ENCODE measurements around the gene C1QB. TPM values are rescaled to one million over a fixed set of nuclear protein-coding genes. Genes with fewer than 3 reads are reported as not detected.
"Not testable (repeated sequence)": the region's sequence is repeated elsewhere in the genome, so short reads cannot be mapped to it uniquely, and the experiment has no call there.

C1QB gene
- total RNA-seq, 3 donors from 2014 or later = 0.43 to 0.65 (median 0.45) TPM

GRCh38 chr1:22666412-22666811, 13.4 kb downstream of the C1QB start:
- ATAC-seq (no peak), DNase-seq (no peak)
- peaks cover 24% of the 10 kb centered on the region for H3K27me3 Mint-ChIP-seq (ENCODE audit: low read depth)
- no peaks in the 10 kb centered on the region for H3K4me1 Mint-ChIP-seq (ENCODE audit: low read depth)
- no peaks in the 10 kb centered on the region for H3K9me3 Mint-ChIP-seq
- no peak overlapping the region for H3K4me3 Mint-ChIP-seq
- no peaks in the 10 kb centered on the region for H3K36me3 Mint-ChIP-seq (ENCODE audit: insufficient read depth)

- H3K4me3 Mint-ChIP-seq; H3K36me3 Mint-ChIP-seq (ENCODE audit: insufficient read depth); ATAC-seq; H3K4me1 Mint-ChIP-seq (ENCODE audit: low read depth); DNase-seq; H3K9me3 Mint-ChIP-seq: not testable (repeated sequence)
- peaks cover 43% of the 10 kb centered on the region for H3K27me3 Mint-ChIP-seq (ENCODE audit: low read depth)
Measured at GRCh38 chr1:22668840-22669239, 15.8 kb downstream of the C1QB start.

GRCh38 chr1:22670352-22670975, 17.4 kb downstream of the C1QB start:
- Mint-ChIP-seq H3K36me3 (ENCODE audit: insufficient read depth) (no peaks in the 10 kb centered on the region), H3K4me1 (ENCODE audit: low read depth) (no peaks in the 10 kb centered on the region)
- no peak for DNase-seq

GRCh38 chr1:22671999-22672398, 19.0 kb downstream of the C1QB start:
- Mint-ChIP-seq H3K36me3 (ENCODE audit: insufficient read depth) (no peaks in the 10 kb centered on the region), H3K27me3 (ENCODE audit: low read depth) (peaks cover 58% of the 10 kb centered on the region), H3K4me1 (ENCODE audit: low read depth) (no peaks in the 10 kb centered on the region), H3K4me3 (no peak overlapping the region), H3K9me3 (no peaks in the 10 kb centered on the region)
- ATAC-seq = no peak
- DNase-seq = no peak

More at GRCh38 chr1:22670352-22670975, 17.4 kb downstream of the C1QB start:
- Mint-ChIP-seq H3K9me3 (no peaks in the 10 kb centered on the region), H3K4me3 (no peak overlapping the region), H3K27me3 (ENCODE audit: low read depth) (peaks cover 57% of the 10 kb centered on the region)
- no peak for ATAC-seq

GRCh38 chr1:22673486-22674409, 20.7 kb downstream of the C1QB start:
- Mint-ChIP-seq H3K4me1 (ENCODE audit: low read depth) (no peaks in the 10 kb centered on the region), H3K27me3 (ENCODE audit: low read depth) (peaks cover 55% of the 10 kb centered on the region), H3K36me3 (ENCODE audit: insufficient read depth) (no peaks in the 10 kb centered on the region), H3K4me3 (no peak overlapping the region), H3K9me3 (no peaks in the 10 kb centered on the region)
- ATAC-seq (peak; percentile 77 to 86), DNase-seq (no peak)

GRCh38 chr1:22674410-22674749, 21.3 kb downstream of the C1QB start:
- no peaks in the 10 kb centered on the region for H3K36me3 Mint-ChIP-seq (ENCODE audit: insufficient read depth)
- ATAC-seq (no peak), DNase-seq (no peak)
- no peaks in the 10 kb centered on the region for H3K4me1 Mint-ChIP-seq (ENCODE audit: low read depth)
- H3K9me3 Mint-ChIP-seq = no peaks in the 10 kb centered on the region
- H3K4me3 Mint-ChIP-seq = no peak overlapping the region
- peaks cover 53% of the 10 kb centered on the region for H3K27me3 Mint-ChIP-seq (ENCODE audit: low read depth)

GRCh38 chr1:22676151-22676550, 23.1 kb downstream of the C1QB start:
- ATAC-seq; H3K36me3 Mint-ChIP-seq (ENCODE audit: insufficient read depth); H3K4me3 Mint-ChIP-seq; H3K4me1 Mint-ChIP-seq (ENCODE audit: low read depth); DNase-seq; H3K9me3 Mint-ChIP-seq: not testable (repeated sequence)
- peaks cover 42% of the 10 kb centered on the region for H3K27me3 Mint-ChIP-seq (ENCODE audit: low read depth)

- no peaks in the 10 kb centered on the region for H3K4me1 Mint-ChIP-seq (ENCODE audit: low read depth)
- no peak overlapping the region for H3K4me3 Mint-ChIP-seq
- no peak for DNase-seq
- H3K9me3 Mint-ChIP-seq = no peaks in the 10 kb centered on the region
- H3K27me3 Mint-ChIP-seq (ENCODE audit: low read depth) = peaks cover 36% of the 10 kb centered on the region
- no peaks in the 10 kb centered on the region for H3K36me3 Mint-ChIP-seq (ENCODE audit: insufficient read depth)
- ATAC-seq = no peak
Measured at GRCh38 chr1:22676916-22677583, 24.0 kb downstream of the C1QB start.

- ATAC-seq (no peak), DNase-seq (no peak)
- no peaks in the 10 kb centered on the region for H3K4me1 Mint-ChIP-seq (ENCODE audit: low read depth)
- no peaks in the 10 kb centered on the region for H3K36me3 Mint-ChIP-seq (ENCODE audit: insufficient read depth)
- H3K27me3 Mint-ChIP-seq (ENCODE audit: low read depth) = peaks cover 26% of the 10 kb centered on the region
- no peak overlapping the region for H3K4me3 Mint-ChIP-seq
- H3K9me3 Mint-ChIP-seq = no peaks in the 10 kb centered on the region
Measured at GRCh38 chr1:22677931-22678896, 25.2 kb downstream of the C1QB start.

GRCh38 chr1:22680726-22681125, 27.7 kb downstream of the C1QB start:
- ATAC-seq = no peak
- no peak for DNase-seq
- Mint-ChIP-seq H3K4me1 (ENCODE audit: low read depth) (no peaks in the 10 kb centered on the region), H3K4me3 (no peak overlapping the region), H3K9me3 (no peaks in the 10 kb centered on the region), H3K27me3 (ENCODE audit: low read depth) (peaks cover 15% of the 10 kb centered on the region), H3K36me3 (ENCODE audit: insufficient read depth) (no peaks in the 10 kb centered on the region)

GRCh38 chr1:22681556-22682276, 28.7 kb downstream of the C1QB start:
- Mint-ChIP-seq H3K4me1 (ENCODE audit: low read depth) (no peaks in the 10 kb centered on the region), H3K27me3 (ENCODE audit: low read depth) (peaks cover 15% of the 10 kb centered on the region)

GRCh38 chr1:22683547-22683946, 30.5 kb downstream of the C1QB start:
- Mint-ChIP-seq H3K36me3 (ENCODE audit: insufficient read depth) (no peaks in the 10 kb centered on the region), H3K27me3 (ENCODE audit: low read depth) (peaks cover 24% of the 10 kb centered on the region), H3K4me1 (ENCODE audit: low read depth) (no peaks in the 10 kb centered on the region), H3K4me3 (no peak overlapping the region), H3K9me3 (no peaks in the 10 kb centered on the region)
- DNase-seq (no peak), ATAC-seq (no peak)

More at GRCh38 chr1:22681556-22682276, 28.7 kb downstream of the C1QB start:
- Mint-ChIP-seq H3K9me3 (no peaks in the 10 kb centered on the region), H3K4me3 (no peak overlapping the region), H3K36me3 (ENCODE audit: insufficient read depth) (no peaks in the 10 kb centered on the region)
- DNase-seq (no peak), ATAC-seq (no peak)

- Mint-ChIP-seq H3K9me3 (no peaks in the 10 kb centered on the region), H3K36me3 (ENCODE audit: insufficient read depth) (no peaks in the 10 kb centered on the region), H3K4me3 (no peak overlapping the region), H3K27me3 (ENCODE audit: low read depth) (peaks cover 26% of the 10 kb centered on the region), H3K4me1 (ENCODE audit: low read depth) (no peaks in the 10 kb centered on the region)
- ATAC-seq = no peak
- DNase-seq = no peak
Measured at GRCh38 chr1:22685591-22686059, 32.6 kb downstream of the C1QB start.
